A673 (cell line): ENCODE results near the gene TSPAN7. TPM values are rescaled to one million over a fixed set of nuclear protein-coding genes. Genes with fewer than 3 reads are reported as not detected.

Experiments
- BruUV-seq: library from RNA; stranded (reverse); fragments of 400-500 nt; replicated peaks from 2 replicates; lab custom pipeline; 2021; lab: Mats Ljungman, UMichigan
- CTCF ChIA-PET: fragments of 300-600 bp; sonication (Branson Sonifier 250); formaldehyde crosslinking; loops from one replicate; lab custom pipeline; 2022; ENCODE audit warnings: antibody characterized with exemption; lab: Charles Lee
- POLR2A ChIA-PET: fragments of 300-600 bp; sonication (Branson Sonifier 250); formaldehyde crosslinking; loops from one replicate; lab custom pipeline; 2022; ENCODE audit warnings: antibody characterized with exemption; ENCODE audit not compliant: low non-redundant PET; lab: Charles Lee
- DNase-seq: peaks from one replicate; pipeline ENCODE4 v3.0.0-alpha.2; 2015; ENCODE audit warnings: low spot score
- H3K27ac ChIP-seq: fragments of 200-600 bp; sonication (generic); 2 replicates; pipeline ENCODE4 v1.5.1; 2016; ENCODE audit warnings: mixed run types, low read depth, mild to moderate bottlenecking, mixed read lengths, antibody characterized with exemption, low read length; ENCODE audit not compliant: poor library complexity, severe bottlenecking
- H3K27me3 ChIP-seq: fragments of 200-600 bp; sonication (generic); replicated peaks from 2 replicates; pipeline ENCODE4 v1.6.1; 2017; ENCODE audit warnings: mixed run types, low read depth, mild to moderate bottlenecking, mixed read lengths, antibody characterized with exemption, low read length; ENCODE audit not compliant: insufficient read depth, poor library complexity
- H3K36me3 ChIP-seq: fragments of 200-600 bp; sonication (generic); 2 replicates; pipeline ENCODE4 v1.6.1; 2016; ENCODE audit warnings: mixed run types, mild to moderate bottlenecking, mixed read lengths, antibody characterized with exemption, low read length; ENCODE audit not compliant: insufficient read depth, poor library complexity, severe bottlenecking
- H3K4me1 ChIP-seq: fragments of 200-600 bp; sonication (generic); 2 replicates; pipeline ENCODE4 v1.6.1; 2017; ENCODE audit warnings: mixed run types, mild to moderate bottlenecking, mixed read lengths, antibody characterized with exemption, low read length; ENCODE audit not compliant: insufficient read depth, poor library complexity, severe bottlenecking
- H3K4me3 ChIP-seq: fragments of 200-600 bp; sonication (generic); 2 replicates; pipeline ENCODE4 v1.5.1; 2016; ENCODE audit warnings: low read depth, mixed run types, mild to moderate bottlenecking, mixed read lengths, low read length; ENCODE audit not compliant: poor library complexity, severe bottlenecking
- H3K9me3 ChIP-seq: fragments of 200-600 bp; sonication (generic); 2 replicates; pipeline ENCODE4 v1.6.1; 2016; ENCODE audit warnings: mixed run types, low read depth, mild to moderate bottlenecking, mixed read lengths, antibody characterized with exemption, low read length; ENCODE audit not compliant: poor library complexity, severe bottlenecking
- CTCF ChIP-seq: fragments of 300-800, 200-600 bp; sonication (generic); conservative IDR thresholded peaks from 2 replicates; pipeline ENCODE4 v1.5.1; 2017; ENCODE audit warnings: low read depth, mild to moderate bottlenecking, antibody characterized with exemption, low read length, moderate library complexity, mixed read lengths
- EZH2 ChIP-seq: fragments of 200-600 bp; sonication (generic); IDR thresholded peaks from 2 replicates; pipeline ENCODE4 v1.6.1; 2017; ENCODE audit warnings: borderline replicate concordance, low read depth, mild to moderate bottlenecking, mixed read lengths, antibody characterized with exemption, low read length; ENCODE audit not compliant: poor library complexity, severe bottlenecking
- intact Hi-C: fragments of 100-400 bp; cut with micrococcal nuclease; formaldehyde crosslinking; loops from one replicate; pipeline ENCODE4 v1.10.0; 2022; ENCODE audit not compliant: unreplicated experiment
- total RNA-seq: library from RNA; stranded (reverse); gene quantifications from 2 replicates; pipeline ENCODE4 v1.2.3, GENCODE V29; 2021

Gene TSPAN7
- total RNA-seq, 1 experiment from 2014 or later = 0.26 TPM

GRCh38 chrX:38620623-38621022 is 59.3 kb downstream of the TSPAN7 start:
- Histone ChIP-seq H3K4me3 (no peak overlapping the region), H3K4me1 (no peaks in the 10 kb centered on the region), H3K36me3 (no peaks in the 10 kb centered on the region), H3K27me3 (peaks cover 14% of the 10 kb centered on the region), H3K27ac (no peak overlapping the region), H3K9me3 (no peaks in the 10 kb centered on the region)
- intact Hi-C loops = no loop called here
- CTCF ChIA-PET = no interaction called here
- BruUV-seq = no TSS peak
- no peak for TF ChIP-seq CTCF
- no peak for TF ChIP-seq EZH2
- DNase-seq = no peak
- POLR2A ChIA-PET = no interaction called here

- Histone ChIP-seq H3K4me3 (no peak overlapping the region), H3K9me3 (no peaks in the 10 kb centered on the region), H3K4me1 (no peaks in the 10 kb centered on the region), H3K27ac (no peak overlapping the region), H3K36me3 (no peaks in the 10 kb centered on the region), H3K27me3 (peaks cover 4% of the 10 kb centered on the region)
- CTCF ChIA-PET = no interaction called here
- no peak for DNase-seq
- intact Hi-C loops = no loop called here
- BruUV-seq = no TSS peak
- TF ChIP-seq EZH2 = no peak
- no peak for TF ChIP-seq CTCF
- POLR2A ChIA-PET = no interaction called here
Measured at GRCh38 chrX:38626296-38626695, 65.0 kb downstream of the TSPAN7 start.

GRCh38 chrX:38627683-38628082 is 66.3 kb downstream of the TSPAN7 start:
- intact Hi-C loops = no loop called here
- Histone ChIP-seq H3K9me3 (no peaks in the 10 kb centered on the region), H3K4me1 (no peaks in the 10 kb centered on the region), H3K4me3 (no peak overlapping the region), H3K27me3 (no peaks in the 10 kb centered on the region), H3K27ac (no peak overlapping the region), H3K36me3 (no peaks in the 10 kb centered on the region)
- ChIA-PET POLR2A (no interaction called here), CTCF (interaction anchor here (0.6 to 1.0 kb wide), 2 partner anchors 8 to 1630 kb away, joined by 3 to 4 read pairs; no protein-coding TSS in a partner anchor)
- BruUV-seq = no TSS peak
- DNase-seq = peak; percentile 51
- TF ChIP-seq CTCF (peak; percentile 64), EZH2 (no peak)
